DOHH2 (cell line): Measurements from ENCODE around the gene ACIN1.

Experiments used
- H3F3A ChIP-seq: fragments of 200-600 bp; sonication (generic), shearing (Covaris generic); 2 replicates; pipeline ENCODE4 v1.6.0; 2016; ENCODE audit warnings: antibody characterized with exemption, mild to moderate bottlenecking; ENCODE audit not compliant: control insufficient read depth, insufficient read depth
- H3K27ac ChIP-seq: fragments of 200-600 bp; sonication (generic); 2 replicates; pipeline ENCODE4 v1.5.1; 2014; ENCODE audit warnings: low read depth, mild to moderate bottlenecking, low read length, moderate library complexity
- H3K27me3 ChIP-seq: fragments of 200-600 bp; sonication (generic); 2 replicates; pipeline ENCODE4 v1.6.1; 2014; ENCODE audit warnings: mild to moderate bottlenecking, low read length, mixed read lengths; ENCODE audit not compliant: control insufficient read depth
- H3K36me3 ChIP-seq: fragments of 200-600 bp; sonication (generic); 2 replicates; pipeline ENCODE4 v1.6.1; 2014; ENCODE audit warnings: mild to moderate bottlenecking, low read length, moderate library complexity, mixed read lengths; ENCODE audit not compliant: control insufficient read depth
- H3K4me1 ChIP-seq: fragments of 200-600 bp; sonication (generic); 2 replicates; pipeline ENCODE4 v1.6.1; 2014; ENCODE audit warnings: mild to moderate bottlenecking, low read length, mixed read lengths; ENCODE audit not compliant: control insufficient read depth
- H3K4me2 ChIP-seq: fragments of 200-600 bp; sonication (generic); 2 replicates; pipeline ENCODE4 v1.6.0; 2014; ENCODE audit warnings: mild to moderate bottlenecking, low read length, moderate library complexity
- H3K4me3 ChIP-seq: fragments of 200-600 bp; sonication (generic); 2 replicates; pipeline ENCODE4 v1.5.1; 2014; ENCODE audit warnings: mild to moderate bottlenecking, low read length, mixed read lengths
- H3K79me2 ChIP-seq: fragments of 200-600 bp; sonication (generic); 2 replicates; pipeline ENCODE4 v1.6.1; 2014; ENCODE audit warnings: mild to moderate bottlenecking, low read length, mixed read lengths; ENCODE audit not compliant: control insufficient read depth
- H3K9me2 ChIP-seq: fragments of 200-600 bp; sonication (generic); replicated peaks from 2 replicates; pipeline ENCODE4 v1.6.1; 2014; ENCODE audit warnings: mild to moderate bottlenecking, low read length, mixed read lengths; ENCODE audit not compliant: control insufficient read depth
- H3K9me3 ChIP-seq: fragments of 200-600 bp; sonication (generic); 2 replicates; pipeline ENCODE4 v1.6.1; 2014; ENCODE audit warnings: antibody characterized with exemption, low read length, mixed read lengths; ENCODE audit not compliant: control insufficient read depth, insufficient read depth
- H4K20me1 ChIP-seq: fragments of 200-600 bp; sonication (generic); 2 replicates; pipeline ENCODE4 v1.6.0; 2014; ENCODE audit warnings: low read depth, mild to moderate bottlenecking, antibody characterized with exemption, low read length, moderate library complexity; ENCODE audit not compliant: control insufficient read depth, insufficient read depth
- CTCF ChIP-seq: fragments of 200-600 bp; sonication (generic); IDR thresholded peaks from one replicate; pipeline ENCODE4 v1.5.1; 2014; ENCODE audit warnings: antibody characterized with exemption, mild to moderate bottlenecking, low read depth, low read length; ENCODE audit not compliant: poor library complexity, severe bottlenecking
- EZH2phosphoT487 ChIP-seq: fragments of 200-600 bp; sonication (generic); IDR thresholded peaks from 2 replicates; pipeline ENCODE4 v1.6.1; 2017; ENCODE audit warnings: borderline replicate concordance, mild to moderate bottlenecking, antibody characterized with exemption, low read length, moderate library complexity, mixed read lengths

ACIN1 gene

DNA sequence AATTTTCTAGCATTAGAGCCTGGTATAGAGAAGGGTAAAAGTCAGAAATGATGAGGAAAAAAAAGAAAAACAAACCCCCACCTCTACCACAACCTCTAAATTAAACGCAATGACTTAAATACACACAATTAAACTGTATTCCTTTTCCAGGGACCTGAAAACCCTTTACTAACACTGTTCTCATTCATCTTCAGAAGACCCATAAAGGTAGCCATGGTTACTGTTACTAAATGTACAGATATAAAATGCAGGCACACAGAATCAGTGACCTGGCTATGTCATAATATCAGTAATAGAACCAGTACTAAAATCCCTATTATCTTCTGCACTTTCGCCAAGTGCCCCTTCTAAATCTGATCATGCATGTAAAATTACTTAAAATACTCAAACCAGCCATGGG, 1.4 kb downstream of the ACIN1 start:
- TF ChIP-seq EZH2phosphoT487 (no peak), CTCF (no peak)
- Histone ChIP-seq H3F3A (no peaks in the 10 kb centered on the region), H4K20me1 (peaks cover 14% of the 10 kb centered on the region), H3K79me2 (peaks cover 74% of the 10 kb centered on the region), H3K36me3 (peaks cover 73% of the 10 kb centered on the region), H3K9me2 (no peaks in the 10 kb centered on the region), H3K9me3 (no peaks in the 10 kb centered on the region), H3K4me3 (peak overlapping the region; percentile 85), H3K4me2 (peak overlapping the region; percentile 75), H3K4me1 (peaks cover 24% of the 10 kb centered on the region), H3K27ac (no peak overlapping the region), H3K27me3 (no peaks in the 10 kb centered on the region)

GRCh38 chr14:23093104-23093503, 1.8 kb downstream of the ACIN1 start:
- Histone ChIP-seq H3K4me1 (peaks cover 24% of the 10 kb centered on the region), H3K4me2 (peak overlapping the region; percentile 75), H3K27ac (no peak overlapping the region), H3K79me2 (peaks cover 71% of the 10 kb centered on the region), H3K9me2 (no peaks in the 10 kb centered on the region), H3K36me3 (peaks cover 73% of the 10 kb centered on the region), H3F3A (no peaks in the 10 kb centered on the region), H3K27me3 (no peaks in the 10 kb centered on the region), H4K20me1 (peaks cover 14% of the 10 kb centered on the region), H3K4me3 (peak overlapping the region; percentile 85), H3K9me3 (no peaks in the 10 kb centered on the region)
- TF ChIP-seq EZH2phosphoT487 (no peak), CTCF (no peak)

DNA sequence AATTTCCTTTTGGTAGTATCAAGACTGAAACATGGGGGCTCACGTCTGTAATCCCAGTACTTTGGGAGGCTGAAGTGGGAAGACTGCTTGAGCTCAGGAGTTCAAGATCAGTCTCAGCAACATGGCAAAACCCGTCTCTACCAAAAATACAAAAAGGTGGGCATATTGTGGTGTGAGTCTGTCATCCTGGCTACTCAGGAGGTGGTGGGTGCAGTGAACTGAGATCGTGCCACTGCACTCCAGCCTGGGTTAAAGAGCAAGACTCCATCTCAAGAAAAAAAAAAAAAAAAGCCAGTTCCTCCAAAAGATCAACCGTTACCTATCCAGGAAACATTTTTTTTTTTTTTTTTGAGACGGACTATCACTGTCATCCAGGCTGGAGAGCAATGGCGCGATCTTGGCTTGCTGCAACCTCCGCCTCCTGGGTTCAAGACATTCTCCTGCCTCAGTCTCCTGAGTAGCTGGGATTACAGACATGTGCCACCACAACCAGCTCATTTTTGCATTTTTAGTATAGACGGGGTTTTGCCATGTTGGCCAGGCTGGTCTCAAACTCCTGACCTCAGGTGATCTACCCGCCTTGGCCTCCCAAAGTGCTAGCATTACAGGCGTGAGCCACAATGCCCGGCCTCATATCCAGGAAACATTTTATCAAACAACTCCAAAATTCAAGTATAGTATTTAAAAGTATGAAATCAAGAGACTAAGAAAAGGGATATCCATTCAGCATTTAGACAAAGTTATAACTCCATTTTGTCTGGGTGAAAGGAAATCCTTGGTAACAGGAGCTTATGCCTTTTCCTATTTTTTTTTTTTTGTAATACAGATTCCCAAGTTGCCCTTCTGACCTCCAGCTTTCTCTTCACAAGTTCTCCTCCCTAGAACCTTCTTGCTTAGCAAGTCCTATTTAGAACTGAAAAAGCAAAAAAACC, 3.4 kb downstream of the ACIN1 start:
- Histone ChIP-seq H3K36me3 (peaks cover 72% of the 10 kb centered on the region), H3K4me3 (no peak overlapping the region), H3F3A (no peaks in the 10 kb centered on the region), H4K20me1 (peaks cover 14% of the 10 kb centered on the region), H3K27me3 (no peaks in the 10 kb centered on the region), H3K9me3 (no peaks in the 10 kb centered on the region), H3K4me1 (peaks cover 17% of the 10 kb centered on the region), H3K9me2 (no peaks in the 10 kb centered on the region), H3K27ac (no peak overlapping the region), H3K4me2 (no peak overlapping the region), H3K79me2 (peaks cover 56% of the 10 kb centered on the region)
- TF ChIP-seq EZH2phosphoT487 = no peak
- TF ChIP-seq CTCF = no peak
